ENCODE measurements around the gene LPCAT1.

- TF ChIP-seq POLR2AphosphoS5 (IDR thresholded peaks at IDR 0.05; ENCODE audit: borderline replicate concordance, low read depth, low read length) (no peak), EZH2 (IDR thresholded peaks at IDR 0.05) (no peak)
Measured at GRCh38 chr5:1520791-1521453, 2.8 kb downstream of the LPCAT1 start.

Data from SK-N-MC (cell line).